ENCODE data around the gene GJB4. TPM values are rescaled to one million over a fixed set of nuclear protein-coding genes. Genes with fewer than 3 reads are reported as not detected.
"Not testable (repeated sequence)": the region's sequence is repeated elsewhere in the genome, so short reads cannot be mapped to it uniquely, and the experiment has no call there.

Gene GJB4
- total RNA-seq, 1 donor from 2014 or later: not detected

GRCh38 chr1:34771573-34772371, 12.2 kb downstream of the GJB4 start:
- Mint-ChIP-seq H3K4me3 (ENCODE audit: unreplicated experiment) (no peak overlapping the region), H3K9me3 (ENCODE audit: unreplicated experiment) (no peaks in the 10 kb centered on the region), H3K27ac (ENCODE audit: unreplicated experiment) (no peak overlapping the region), H3K36me3 (ENCODE audit: unreplicated experiment) (no peaks in the 10 kb centered on the region), H3K27me3 (ENCODE audit: unreplicated experiment) (no peaks in the 10 kb centered on the region), H3K4me1 (ENCODE audit: unreplicated experiment) (no peaks in the 10 kb centered on the region)
- DNase-seq (ENCODE audit: extremely low spot score, unreplicated experiment): no peak
- TF ChIP-seq, protein P1, sequence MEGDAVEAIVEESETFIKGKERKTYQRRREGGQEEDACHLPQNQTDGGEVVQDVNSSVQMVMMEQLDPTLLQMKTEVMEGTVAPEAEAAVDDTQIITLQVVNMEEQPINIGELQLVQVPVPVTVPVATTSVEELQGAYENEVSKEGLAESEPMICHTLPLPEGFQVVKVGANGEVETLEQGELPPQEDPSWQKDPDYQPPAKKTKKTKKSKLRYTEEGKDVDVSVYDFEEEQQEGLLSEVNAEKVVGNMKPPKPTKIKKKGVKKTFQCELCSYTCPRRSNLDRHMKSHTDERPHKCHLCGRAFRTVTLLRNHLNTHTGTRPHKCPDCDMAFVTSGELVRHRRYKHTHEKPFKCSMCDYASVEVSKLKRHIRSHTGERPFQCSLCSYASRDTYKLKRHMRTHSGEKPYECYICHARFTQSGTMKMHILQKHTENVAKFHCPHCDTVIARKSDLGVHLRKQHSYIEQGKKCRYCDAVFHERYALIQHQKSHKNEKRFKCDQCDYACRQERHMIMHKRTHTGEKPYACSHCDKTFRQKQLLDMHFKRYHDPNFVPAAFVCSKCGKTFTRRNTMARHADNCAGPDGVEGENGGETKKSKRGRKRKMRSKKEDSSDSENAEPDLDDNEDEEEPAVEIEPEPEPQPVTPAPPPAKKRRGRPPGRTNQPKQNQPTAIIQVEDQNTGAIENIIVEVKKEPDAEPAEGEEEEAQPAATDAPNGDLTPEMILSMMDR (IDR thresholded peaks at IDR 0.05): no peak

GRCh38 chr1:34773114-34773513, 13.6 kb downstream of the GJB4 start:
- H3K9me3 Mint-ChIP-seq (ENCODE audit: unreplicated experiment); H3K27me3 Mint-ChIP-seq (ENCODE audit: unreplicated experiment); H3K36me3 Mint-ChIP-seq (ENCODE audit: unreplicated experiment); H3K27ac Mint-ChIP-seq (ENCODE audit: unreplicated experiment); H3K4me3 Mint-ChIP-seq (ENCODE audit: unreplicated experiment); H3K4me1 Mint-ChIP-seq (ENCODE audit: unreplicated experiment); DNase-seq (ENCODE audit: extremely low spot score, unreplicated experiment): not testable (repeated sequence)

GRCh38 chr1:34774957-34775356, 15.4 kb downstream of the GJB4 start:
- Mint-ChIP-seq H3K27ac (ENCODE audit: unreplicated experiment) (no peak overlapping the region), H3K4me1 (ENCODE audit: unreplicated experiment) (no peaks in the 10 kb centered on the region)
- TF ChIP-seq, protein P1 (IDR thresholded peaks at IDR 0.05): no peak

GRCh38 chr1:34776911-34777310, 17.4 kb downstream of the GJB4 start:
- Mint-ChIP-seq H3K9me3 (ENCODE audit: unreplicated experiment) (no peaks in the 10 kb centered on the region), H3K36me3 (ENCODE audit: unreplicated experiment) (no peaks in the 10 kb centered on the region), H3K27me3 (ENCODE audit: unreplicated experiment) (peaks cover 32% of the 10 kb centered on the region), H3K4me3 (ENCODE audit: unreplicated experiment) (no peak overlapping the region), H3K4me1 (ENCODE audit: unreplicated experiment) (peaks cover 2% of the 10 kb centered on the region), H3K27ac (ENCODE audit: unreplicated experiment) (no peak overlapping the region)
- TF ChIP-seq, protein P1 (IDR thresholded peaks at IDR 0.05): no peak
- no peak for DNase-seq (ENCODE audit: extremely low spot score, unreplicated experiment)

More at GRCh38 chr1:34774957-34775356, 15.4 kb downstream of the GJB4 start:
- Mint-ChIP-seq H3K9me3 (ENCODE audit: unreplicated experiment) (no peaks in the 10 kb centered on the region), H3K36me3 (ENCODE audit: unreplicated experiment) (no peaks in the 10 kb centered on the region), H3K27me3 (ENCODE audit: unreplicated experiment) (peaks cover 21% of the 10 kb centered on the region), H3K4me3 (ENCODE audit: unreplicated experiment) (no peak overlapping the region)
- no peak for DNase-seq (ENCODE audit: extremely low spot score, unreplicated experiment)

GRCh38 chr1:34777519-34778321, 18.2 kb downstream of the GJB4 start:
- H3K36me3 Mint-ChIP-seq (ENCODE audit: unreplicated experiment): no peaks in the 10 kb centered on the region
- TF ChIP-seq, protein P1 (IDR thresholded peaks at IDR 0.05): no peak
- H3K4me3 Mint-ChIP-seq (ENCODE audit: unreplicated experiment): no peak overlapping the region
- peaks cover 40% of the 10 kb centered on the region for H3K27me3 Mint-ChIP-seq (ENCODE audit: unreplicated experiment)
- H3K4me1 Mint-ChIP-seq (ENCODE audit: unreplicated experiment): peaks cover 4% of the 10 kb centered on the region
- no peaks in the 10 kb centered on the region for H3K9me3 Mint-ChIP-seq (ENCODE audit: unreplicated experiment)
- no peak for DNase-seq (ENCODE audit: extremely low spot score, unreplicated experiment)
- H3K27ac Mint-ChIP-seq (ENCODE audit: unreplicated experiment): no peak overlapping the region
